HFF-Myc (cell line): ENCODE results near the gene ABR.
"Not testable (repeated sequence)": the region's sequence is repeated elsewhere in the genome, so short reads cannot be mapped to it uniquely, and the experiment has no call there.

Source experiments
- DNase-seq: peaks from one replicate; pipeline ENCODE4 v3.0.0-alpha.2; 2011; ENCODE audit warnings: low read depth; ENCODE audit errors: extremely low read depth
- H3K4me3 ChIP-seq: replicated peaks from 2 replicates; pipeline ENCODE4 v1.5.1; 2011; ENCODE audit warnings: low read depth, mild to moderate bottlenecking, control low read depth, low read length
- CTCF ChIP-seq: IDR thresholded peaks from 2 replicates; pipeline ENCODE4 v1.5.1; 2012; ENCODE audit warnings: mild to moderate bottlenecking, low read depth, low read length, control low read depth; ENCODE audit errors: missing control alignments

Gene ABR

GRCh38 chr17:1125788-1126145, 54.0 kb downstream of the ABR start:
- no peak for TF ChIP-seq CTCF
- no peak for DNase-seq
- no peak overlapping the region for H3K4me3 ChIP-seq

- no peak for DNase-seq
- no peak overlapping the region for H3K4me3 ChIP-seq
- no peak for TF ChIP-seq CTCF
Observed at GRCh38 chr17:1124896-1125787, 54.6 kb downstream of the ABR start.

GRCh38 chr17:1123921-1124715, 55.7 kb downstream of the ABR start:
- no peak for TF ChIP-seq CTCF
- H3K4me3 ChIP-seq = no peak overlapping the region
- DNase-seq = no peak

GRCh38 chr17:1123393-1123831, 56.4 kb downstream of the ABR start:
- no peak for TF ChIP-seq CTCF
- no peak for DNase-seq
- H3K4me3 ChIP-seq = no peak overlapping the region

GRCh38 chr17:1122533-1123392, 57.0 kb downstream of the ABR start:
- no peak for DNase-seq
- no peak overlapping the region for H3K4me3 ChIP-seq
- peak; percentile 91 for TF ChIP-seq CTCF

- H3K4me3 ChIP-seq, DNase-seq: not testable (repeated sequence)
Observed at GRCh38 chr17:1121442-1121817, 58.4 kb downstream of the ABR start.
